GM12891 (cell line): ENCODE results near the gene IGSF3.

Source experiments
- DNase-seq: peaks from one replicate; pipeline ENCODE4 v3.0.0; 2011; ENCODE audit warnings: low spot score; ENCODE audit not compliant: insufficient read length
- FAIRE-seq: peaks from 2 replicates; lab custom pipeline; 2011; peaks lifted over from hg19 to GRCh38; lab: Jason Lieb, UNC
- PAX5 ChIP-seq: IDR thresholded peaks from 2 replicates; pipeline ENCODE4 v1.6.1; 2011; ENCODE audit warnings: low read length, moderate library complexity, mild to moderate bottlenecking; ENCODE audit not compliant: insufficient read depth, severe bottlenecking
- POLR2A ChIP-seq: IDR thresholded peaks from 2 replicates; pipeline ENCODE4 v1.6.1; 2011; ENCODE audit warnings: low read depth, low read length, control low read depth
- POLR2AphosphoS5 ChIP-seq: IDR thresholded peaks from 2 replicates; pipeline ENCODE4 v1.6.1; 2011; ENCODE audit warnings: low read depth, low read length, control low read depth
- POU2F2 ChIP-seq: IDR thresholded peaks from 2 replicates; pipeline ENCODE4 v1.6.1; 2011; ENCODE audit warnings: low read depth, mild to moderate bottlenecking, control low read depth, low read length, moderate library complexity
- SPI1 ChIP-seq: IDR thresholded peaks from 2 replicates; pipeline ENCODE4 v1.6.1; 2011; ENCODE audit warnings: low read depth, low read length, control low read depth
- TAF1 ChIP-seq: IDR thresholded peaks from 2 replicates; pipeline ENCODE4 v1.6.1; 2011; ENCODE audit warnings: low read depth, low read length, control low read depth

The IGSF3 gene

GRCh38 chr1:116586741-116587143 is 80.8 kb downstream of the IGSF3 start:
- FAIRE-seq (no peak), DNase-seq (no peak)
- TF ChIP-seq POLR2AphosphoS5, result no peak
- no peak for TF ChIP-seq TAF1
- TF ChIP-seq SPI1, result 0 out of 2 replicates have a peak, but pooled peaks have one; percentile 6

- FAIRE-seq (no peak), DNase-seq (no peak)
- no peak for TF ChIP-seq POU2F2
Measured at GRCh38 chr1:116585886-116586285, 81.6 kb downstream of the IGSF3 start.

GRCh38 chr1:116581323-116581885 is 86.1 kb downstream of the IGSF3 start:
- DNase-seq, result no peak
- FAIRE-seq, result no peak
- TF ChIP-seq TAF1, result no peak
- TF ChIP-seq PAX5, result no peak
- TF ChIP-seq POLR2A, result no peak
- no peak for TF ChIP-seq SPI1
- no peak for TF ChIP-seq POLR2AphosphoS5
- no peak for TF ChIP-seq POU2F2

- DNase-seq (no peak), FAIRE-seq (no peak)
- TF ChIP-seq SPI1 (no peak), POLR2AphosphoS5 (no peak), POU2F2 (no peak), TAF1 (no peak), PAX5 (no peak), POLR2A (no peak)
Measured at GRCh38 chr1:116580446-116581322, 86.8 kb downstream of the IGSF3 start.

GRCh38 chr1:116579259-116579875 is 88.2 kb downstream of the IGSF3 start:
- DNase-seq (no peak), FAIRE-seq (no peak)
- no peak for TF ChIP-seq TAF1
- no peak for TF ChIP-seq POU2F2
- no peak for TF ChIP-seq PAX5
- no peak for TF ChIP-seq POLR2AphosphoS5
- no peak for TF ChIP-seq POLR2A
- no peak for TF ChIP-seq SPI1

- TF ChIP-seq POU2F2 (no peak), POLR2AphosphoS5 (no peak), PAX5 (no peak), POLR2A (no peak), TAF1 (no peak), SPI1 (no peak)
- DNase-seq (no peak), FAIRE-seq (no peak)
Measured at GRCh38 chr1:116578581-116578980, 89.0 kb downstream of the IGSF3 start.

GRCh38 chr1:116577759-116578314 is 89.7 kb downstream of the IGSF3 start:
- TF ChIP-seq POU2F2, result no peak
- TF ChIP-seq PAX5, result no peak
- TF ChIP-seq SPI1, result no peak
- no peak for TF ChIP-seq POLR2AphosphoS5
- no peak for TF ChIP-seq POLR2A
- no peak for TF ChIP-seq TAF1
- no peak for DNase-seq
- no peak for FAIRE-seq

- TF ChIP-seq POLR2AphosphoS5 (no peak), TAF1 (no peak), POU2F2 (no peak; the same call in 1 of the 2 replicates), POLR2A (no peak), SPI1 (no peak), PAX5 (no peak)
- peak; percentile 61 for FAIRE-seq
- peak; percentile 43 for DNase-seq
Measured at GRCh38 chr1:116574581-116575291, 92.8 kb downstream of the IGSF3 start.
